ENCODE measurements around the gene CAMP.

The CAMP gene

DNA sequence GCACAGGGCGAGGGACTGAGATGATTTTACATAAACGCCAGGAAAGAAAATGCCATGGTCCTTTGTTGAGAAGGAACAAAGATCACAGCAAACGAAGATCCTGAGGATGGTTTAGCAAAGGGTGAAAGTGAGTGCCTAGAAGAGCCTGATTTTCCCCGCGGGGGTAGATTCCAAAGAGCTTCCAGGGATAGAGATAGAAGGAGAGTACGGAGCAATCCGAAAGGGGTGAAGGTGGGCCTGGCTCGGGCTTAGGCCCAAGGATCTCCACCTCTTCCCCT is 36.1 kb upstream of the CAMP start:
- ATAC-seq = no peak
- TF ChIP-seq TSHZ2 (CRISPR knock-in tag; IDR thresholded peaks at IDR 0.05) = no peak
- no peak for TF ChIP-seq ISL1 (CRISPR knock-in tag; IDR thresholded peaks at IDR 0.05)
- TF ChIP-seq CSDC2 (CRISPR knock-in tag; IDR thresholded peaks at IDR 0.05) = no peak
- TF ChIP-seq BACH2 (CRISPR knock-in tag; IDR thresholded peaks at IDR 0.05; ENCODE audit: borderline replicate concordance) = no peak
- TF ChIP-seq SNAI2 (CRISPR knock-in tag; IDR thresholded peaks at IDR 0.05) = no peak
- no peak for TF ChIP-seq ZFP30 (CRISPR knock-in tag; IDR thresholded peaks at IDR 0.05)
- no peak for TF ChIP-seq CREB5 (CRISPR knock-in tag; IDR thresholded peaks at IDR 0.05; ENCODE audit: low read depth)
- TF ChIP-seq, protein P1, sequence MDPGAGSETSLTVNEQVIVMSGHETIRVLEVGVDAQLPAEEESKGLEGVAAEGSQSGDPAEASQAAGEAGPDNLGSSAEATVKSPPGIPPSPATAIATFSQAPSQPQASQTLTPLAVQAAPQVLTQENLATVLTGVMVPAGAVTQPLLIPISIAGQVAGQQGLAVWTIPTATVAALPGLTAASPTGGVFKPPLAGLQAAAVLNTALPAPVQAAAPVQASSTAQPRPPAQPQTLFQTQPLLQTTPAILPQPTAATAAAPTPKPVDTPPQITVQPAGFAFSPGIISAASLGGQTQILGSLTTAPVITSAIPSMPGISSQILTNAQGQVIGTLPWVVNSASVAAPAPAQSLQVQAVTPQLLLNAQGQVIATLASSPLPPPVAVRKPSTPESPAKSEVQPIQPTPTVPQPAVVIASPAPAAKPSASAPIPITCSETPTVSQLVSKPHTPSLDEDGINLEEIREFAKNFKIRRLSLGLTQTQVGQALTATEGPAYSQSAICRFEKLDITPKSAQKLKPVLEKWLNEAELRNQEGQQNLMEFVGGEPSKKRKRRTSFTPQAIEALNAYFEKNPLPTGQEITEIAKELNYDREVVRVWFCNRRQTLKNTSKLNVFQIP (CRISPR knock-in tag; IDR thresholded peaks at IDR 0.05; ENCODE audit: borderline replicate concordance, low read depth) = no peak
- no peak for TF ChIP-seq ZNF70 (CRISPR knock-in tag; IDR thresholded peaks at IDR 0.05)
- TF ChIP-seq OSR1 (CRISPR knock-in tag; IDR thresholded peaks at IDR 0.05) = no peak
- no peak for TF ChIP-seq TOX (CRISPR knock-in tag; IDR thresholded peaks at IDR 0.05; ENCODE audit: borderline replicate concordance)
- TF ChIP-seq, protein P2, sequence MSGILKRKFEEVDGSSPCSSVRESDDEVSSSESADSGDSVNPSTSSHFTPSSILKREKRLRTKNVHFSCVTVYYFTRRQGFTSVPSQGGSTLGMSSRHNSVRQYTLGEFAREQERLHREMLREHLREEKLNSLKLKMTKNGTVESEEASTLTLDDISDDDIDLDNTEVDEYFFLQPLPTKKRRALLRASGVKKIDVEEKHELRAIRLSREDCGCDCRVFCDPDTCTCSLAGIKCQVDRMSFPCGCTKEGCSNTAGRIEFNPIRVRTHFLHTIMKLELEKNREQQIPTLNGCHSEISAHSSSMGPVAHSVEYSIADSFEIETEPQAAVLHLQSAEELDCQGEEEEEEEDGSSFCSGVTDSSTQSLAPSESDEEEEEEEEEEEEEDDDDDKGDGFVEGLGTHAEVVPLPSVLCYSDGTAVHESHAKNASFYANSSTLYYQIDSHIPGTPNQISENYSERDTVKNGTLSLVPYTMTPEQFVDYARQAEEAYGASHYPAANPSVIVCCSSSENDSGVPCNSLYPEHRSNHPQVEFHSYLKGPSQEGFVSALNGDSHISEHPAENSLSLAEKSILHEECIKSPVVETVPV (CRISPR knock-in tag; IDR thresholded peaks at IDR 0.05) = no peak
- no peak for TF ChIP-seq ESRRG (CRISPR knock-in tag; IDR thresholded peaks at IDR 0.05)
- TF ChIP-seq RARB (CRISPR knock-in tag; IDR thresholded peaks at IDR 0.05) = no peak
- TF ChIP-seq ARNTL (CRISPR knock-in tag; IDR thresholded peaks at IDR 0.05; ENCODE audit: borderline replicate concordance, low read depth) = no peak

- TF ChIP-seq ZNF8 (CRISPR knock-in tag; IDR thresholded peaks at IDR 0.05) (no peak), PPARA (CRISPR knock-in tag; IDR thresholded peaks at IDR 0.05; ENCODE audit: borderline replicate concordance) (no peak), TCF4 (CRISPR knock-in tag; IDR thresholded peaks at IDR 0.05; ENCODE audit: borderline replicate concordance) (no peak), GLIS3 (CRISPR knock-in tag; IDR thresholded peaks at IDR 0.05) (no peak), ARNTL (CRISPR knock-in tag; IDR thresholded peaks at IDR 0.05; ENCODE audit: borderline replicate concordance, low read depth) (no peak)
- TF ChIP-seq, protein P1 (CRISPR knock-in tag; IDR thresholded peaks at IDR 0.05; ENCODE audit: borderline replicate concordance, low read depth) = no peak
- peak; percentile 42 for ATAC-seq
Measured at GRCh38 chr3:48187579-48188265, 35.6 kb upstream of the CAMP start.

DNA sequence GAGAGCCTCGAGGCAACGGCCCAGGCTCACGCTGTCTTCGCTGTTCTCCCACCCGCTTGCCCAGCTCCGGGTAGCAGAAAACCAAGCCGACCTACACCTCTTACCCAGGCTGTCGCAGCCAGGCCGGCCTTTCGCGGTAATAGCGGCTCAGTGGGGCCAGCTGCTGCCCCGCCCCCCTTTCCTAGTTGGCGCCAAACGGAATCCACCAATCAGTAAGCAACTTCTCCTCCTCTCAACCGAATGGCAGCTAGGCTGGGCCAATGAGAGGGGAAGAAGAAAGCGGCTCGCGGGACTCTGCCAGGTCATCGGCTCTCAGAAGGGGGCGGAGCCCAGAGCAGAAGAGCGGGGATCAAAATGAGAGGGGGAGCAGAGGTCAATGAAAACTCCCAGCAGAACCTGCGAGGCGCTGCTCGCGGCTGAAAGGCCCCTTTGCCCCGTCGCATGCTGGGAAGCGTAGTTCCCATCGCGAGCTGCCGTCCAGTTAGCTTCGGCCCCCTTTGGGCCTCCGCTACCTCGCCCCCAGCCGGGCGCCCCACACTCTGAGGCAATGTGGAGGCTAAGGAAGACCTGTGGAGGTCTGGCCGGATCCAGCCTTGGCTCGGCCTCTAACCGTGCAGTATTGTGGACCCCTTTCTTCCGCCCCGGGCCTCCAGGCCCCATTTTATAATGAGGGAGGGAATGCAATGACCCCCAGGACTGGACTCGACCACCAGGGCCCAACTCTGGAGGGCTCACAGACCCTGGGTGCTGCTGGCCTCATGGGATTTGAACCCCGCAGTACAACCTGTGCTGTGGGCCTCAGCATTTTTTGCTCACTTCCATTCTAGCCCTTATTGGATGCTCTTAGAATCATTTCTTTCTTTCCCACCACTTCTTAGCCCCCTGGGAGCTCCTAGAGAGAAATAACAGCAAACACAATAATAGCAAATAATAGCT is 34.8 kb upstream of the CAMP start, which contains the start of gene CDC25A:
Gene CDC25A (minus strand): TSS at position 152 of the 936 bp plus-strand sequence. CDS start 470 bp downstream, outside the sequence.
- peak; percentile 97 for ATAC-seq
- TF ChIP-seq ZNF70 (CRISPR knock-in tag; IDR thresholded peaks at IDR 0.05) (no peak), ZFP3 (CRISPR knock-in tag; IDR thresholded peaks at IDR 0.05) (no peak), CREB5 (CRISPR knock-in tag; IDR thresholded peaks at IDR 0.05; ENCODE audit: low read depth) (no peak), BACH2 (CRISPR knock-in tag; IDR thresholded peaks at IDR 0.05; ENCODE audit: borderline replicate concordance) (no peak), GLIS3 (CRISPR knock-in tag; IDR thresholded peaks at IDR 0.05) (no peak), PPARA (CRISPR knock-in tag; IDR thresholded peaks at IDR 0.05; ENCODE audit: borderline replicate concordance) (no peak), PATZ1 (CRISPR knock-in tag; IDR thresholded peaks at IDR 0.05; ENCODE audit: borderline replicate concordance) (no peak), ISL1 (CRISPR knock-in tag; IDR thresholded peaks at IDR 0.05) (no peak)
- TF ChIP-seq, protein P2 (CRISPR knock-in tag; IDR thresholded peaks at IDR 0.05) = no peak
